Panc1 (cell line): Measurements from ENCODE around the gene TLE6. TPM values are rescaled to one million over a fixed set of nuclear protein-coding genes. Genes with fewer than 3 reads are reported as not detected.

Experiments
- ATAC-seq: fragments of 200-7000 bp; cut with Tn5 transposase; 2 replicates; pipeline ENCODE4 v1.9.1; 2020; ENCODE audit warnings: mild to moderate bottlenecking, moderate library complexity
- BruUV-seq: library from RNA; stranded (reverse); fragments of 400-500 nt; replicated peaks from 2 replicates; lab custom pipeline; 2021; lab: Mats Ljungman, UMichigan
- CTCF ChIA-PET: fragments of 300-600 bp; sonication (Branson Sonifier 250); formaldehyde crosslinking; loops from one replicate; lab custom pipeline; 2022; ENCODE audit warnings: antibody characterized with exemption; lab: Charles Lee
- POLR2A ChIA-PET: fragments of 300-600 bp; sonication (Branson Sonifier 250); formaldehyde crosslinking; loops from one replicate; lab custom pipeline; 2022; ENCODE audit warnings: antibody characterized with exemption; lab: Charles Lee
- DNase-seq: peaks from one replicate; pipeline ENCODE4 v3.0.0-alpha.2; 2010; ENCODE audit warnings: low read depth, low spot score
- H3K27ac ChIP-seq: 2 replicates; pipeline ENCODE4 v1.5.1; 2011; ENCODE audit warnings: mild to moderate bottlenecking, low read length, inconsistent platforms
- H3K27me3 ChIP-seq: fragments of 200-500 bp; sonication (Bioruptor generic); 2 replicates; pipeline ENCODE4 v1.6.0; 2014; ENCODE audit warnings: low read length, inconsistent platforms; ENCODE audit not compliant: control insufficient read depth, insufficient read depth
- H3K36me3 ChIP-seq: fragments of 200-500 bp; sonication (Bioruptor generic); 2 replicates; pipeline ENCODE4 v1.5.1; 2014; ENCODE audit warnings: inconsistent platforms, mild to moderate bottlenecking, low read length, moderate library complexity; ENCODE audit not compliant: control insufficient read depth, insufficient read depth
- H3K4me1 ChIP-seq: 2 replicates; pipeline ENCODE4 v1.5.1; 2011; ENCODE audit warnings: inconsistent platforms, mild to moderate bottlenecking, low read length, moderate library complexity; ENCODE audit not compliant: control insufficient read depth, insufficient read depth
- H3K4me3 ChIP-seq, 2 experiments: 2 replicates each; pipeline ENCODE4 v1.5.1; 2011 to 2012; ENCODE audit warnings: low read depth in 2 of 2, low read length in 2 of 2, mild to moderate bottlenecking in 2 of 2, inconsistent platforms in 1 of 2, moderate library complexity in 1 of 2
- H3K9me3 ChIP-seq: fragments of 200-500 bp; sonication (Bioruptor generic); 2 replicates; pipeline ENCODE4 v1.5.1; 2014; ENCODE audit warnings: low read depth, mild to moderate bottlenecking, inconsistent platforms, low read length, moderate library complexity; ENCODE audit not compliant: control insufficient read depth, insufficient read depth
- POLR2AphosphoS5 ChIP-seq: IDR thresholded peaks from 2 replicates; pipeline ENCODE4 v1.6.1; 2012; ENCODE audit warnings: mild to moderate bottlenecking, low read depth, low read length, moderate library complexity
- REST ChIP-seq, 2 experiments: IDR thresholded peaks; 2 replicates each; pipeline ENCODE4 v1.6.1; 2011 to 2012; ENCODE audit warnings: low read depth in 2 of 2, control low read depth in 1 of 2, low read length in 1 of 2, mild to moderate bottlenecking in 1 of 2, moderate library complexity in 1 of 2; ENCODE audit not compliant: insufficient read depth in 1 of 2
- SIN3A ChIP-seq: IDR thresholded peaks from 2 replicates; pipeline ENCODE4 v1.6.1; 2012; ENCODE audit warnings: low read depth, mild to moderate bottlenecking, low read length, moderate library complexity, borderline replicate concordance; ENCODE audit not compliant: insufficient read depth
- TCF7L2 ChIP-seq: IDR thresholded peaks from 2 replicates; pipeline ENCODE4 v1.6.1; 2011; ENCODE audit warnings: mild to moderate bottlenecking, low read depth, low read length, inconsistent platforms
- in situ Hi-C: cut with HindIII; loops from 2 replicates; pipeline ENCODE4 v1.10.0; 2016; ENCODE audit warnings: low sequenced_read_pairs, low pct_unique_long_range_greater_than_20kb
- intact Hi-C: fragments of 100-400 bp; cut with micrococcal nuclease; formaldehyde crosslinking; loops from one replicate; pipeline ENCODE4 v1.10.0; 2022; ENCODE audit not compliant: unreplicated experiment
- total RNA-seq: library from RNA; stranded (reverse); gene quantifications from one replicate; pipeline ENCODE4 v1.2.1, GENCODE V29; 2021; ENCODE audit not compliant: unreplicated experiment
- TF ChIP-seq, protein P1 (sequence below): fragments of 450-650 bp; IDR thresholded peaks from 2 replicates; pipeline ENCODE4 v1.5.1; 2017; ENCODE audit warnings: mild to moderate bottlenecking

TLE6 gene
- total RNA-seq, 1 experiment from 2014 or later: 4.0 TPM

DNA sequence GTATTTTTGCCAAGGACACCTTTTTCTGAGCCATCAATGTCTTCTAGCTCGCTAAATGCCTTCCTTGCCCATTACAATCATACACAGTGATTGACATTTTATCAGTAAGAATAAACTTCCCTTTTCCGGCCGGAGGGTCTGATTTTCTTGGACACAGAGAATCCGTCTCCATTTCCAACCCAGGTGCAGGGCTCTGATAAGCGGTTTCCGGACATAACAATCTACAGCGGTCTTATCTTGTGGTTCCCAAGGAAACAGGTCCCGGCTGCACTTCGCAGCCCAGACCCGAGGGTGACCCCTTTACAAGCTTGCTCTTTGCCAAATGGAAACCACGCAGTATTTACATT, 27.5 kb upstream of the TLE6 start:
- ChIA-PET POLR2A (interaction anchor here (0.6 to 1.0 kb wide), 2 partner anchors 86 to 549 kb away, joined by 4 to 10 read pairs; no protein-coding TSS in a partner anchor), CTCF (interaction anchor here (0.6 to 1.4 kb wide), 6 partner anchors 9 to 179 kb away, joined by 3 to 5 read pairs (median 4); no protein-coding TSS in a partner anchor)
- no peaks in the 10 kb centered on the region for H3K9me3 ChIP-seq
- H3K36me3 ChIP-seq: peaks cover 5% of the 10 kb centered on the region; the same call in 1 of the 2 replicates
- BruUV-seq: no TSS peak
- intact Hi-C loops (loop anchor here (2.0 to 10.0 kb wide), 2 partner anchors 175 to 213 kb away; no protein-coding TSS in a partner anchor), in situ Hi-C loops (no loop called here)
- H3K4me3 ChIP-seq: peak overlapping the region; percentile 76 to 95
- peaks cover 5% of the 10 kb centered on the region; the same call in 1 of the 2 replicates for H3K4me1 ChIP-seq
- TF ChIP-seq TCF7L2 (no peak), POLR2AphosphoS5 (no peak), REST (IDR thresholded peaks at IDR 0.05; ENCODE audit: insufficient read depth in 1 of 2, low read depth in 2 of 2, low read length in 1 of 2) (no peak)
- TF ChIP-seq, protein P1, sequence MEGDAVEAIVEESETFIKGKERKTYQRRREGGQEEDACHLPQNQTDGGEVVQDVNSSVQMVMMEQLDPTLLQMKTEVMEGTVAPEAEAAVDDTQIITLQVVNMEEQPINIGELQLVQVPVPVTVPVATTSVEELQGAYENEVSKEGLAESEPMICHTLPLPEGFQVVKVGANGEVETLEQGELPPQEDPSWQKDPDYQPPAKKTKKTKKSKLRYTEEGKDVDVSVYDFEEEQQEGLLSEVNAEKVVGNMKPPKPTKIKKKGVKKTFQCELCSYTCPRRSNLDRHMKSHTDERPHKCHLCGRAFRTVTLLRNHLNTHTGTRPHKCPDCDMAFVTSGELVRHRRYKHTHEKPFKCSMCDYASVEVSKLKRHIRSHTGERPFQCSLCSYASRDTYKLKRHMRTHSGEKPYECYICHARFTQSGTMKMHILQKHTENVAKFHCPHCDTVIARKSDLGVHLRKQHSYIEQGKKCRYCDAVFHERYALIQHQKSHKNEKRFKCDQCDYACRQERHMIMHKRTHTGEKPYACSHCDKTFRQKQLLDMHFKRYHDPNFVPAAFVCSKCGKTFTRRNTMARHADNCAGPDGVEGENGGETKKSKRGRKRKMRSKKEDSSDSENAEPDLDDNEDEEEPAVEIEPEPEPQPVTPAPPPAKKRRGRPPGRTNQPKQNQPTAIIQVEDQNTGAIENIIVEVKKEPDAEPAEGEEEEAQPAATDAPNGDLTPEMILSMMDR: no peak
- H3K27me3 ChIP-seq: no peaks in the 10 kb centered on the region
- DNase-seq (no peak), ATAC-seq (peak; percentile 2; the same call in 1 of the 2 replicates)
- peak overlapping the region; percentile 96 for H3K27ac ChIP-seq

- intact Hi-C loops: loop anchor here (2.0 to 10.0 kb wide), 2 partner anchors 174 to 212 kb away; no protein-coding TSS in a partner anchor
- in situ Hi-C loops: no loop called here
These were observed 26.9 kb upstream of the TLE6 start for GRCh38 chr19:2950286-2951124.

More at GRCh38 chr19:2950286-2951124, 26.9 kb upstream of the TLE6 start:
- Histone ChIP-seq H3K9me3 (no peaks in the 10 kb centered on the region), H3K4me3 (peak overlapping the region; percentile 76 to 95), H3K27ac (peak overlapping the region; percentile 96), H3K27me3 (no peaks in the 10 kb centered on the region), H3K4me1 (peaks cover 5% of the 10 kb centered on the region; the same call in 1 of the 2 replicates), H3K36me3 (peaks cover 5% of the 10 kb centered on the region; the same call in 1 of the 2 replicates)
- DNase-seq (peak; percentile 98), ATAC-seq (peak; percentile 99)
- CTCF ChIA-PET: interaction anchor here (0.6 to 1.4 kb wide), 11 partner anchors 8 to 595 kb away, joined by 3 to 8 read pairs (median 4); no protein-coding TSS in a partner anchor
- TF ChIP-seq POLR2AphosphoS5 (peak; percentile 91), TCF7L2 (no peak), SIN3A (peak; percentile 51; the same call in 1 of the 2 replicates), REST (IDR thresholded peaks at IDR 0.05; ENCODE audit: insufficient read depth in 1 of 2, low read depth in 2 of 2, low read length in 1 of 2) (no peak)
- no TSS peak for BruUV-seq
- POLR2A ChIA-PET: interaction anchor here (0.6 to 1.0 kb wide), 2 partner anchors 85 to 549 kb away, joined by 4 to 10 read pairs; no protein-coding TSS in a partner anchor
